NCI-H82 treated with DMSO at 0.1 percent for 48 hours (cell line): ENCODE data around the gene AFAP1.

Source experiments
- DNase-seq: peaks from one replicate; lab custom pipeline; 2025; ENCODE audit not compliant: unreplicated experiment; lab: John Stamatoyannopoulos, UW

The AFAP1 gene

GRCh38 chr4:7968262-7968896, 28.7 kb upstream of the AFAP1 start:
- no peak for DNase-seq

DNA sequence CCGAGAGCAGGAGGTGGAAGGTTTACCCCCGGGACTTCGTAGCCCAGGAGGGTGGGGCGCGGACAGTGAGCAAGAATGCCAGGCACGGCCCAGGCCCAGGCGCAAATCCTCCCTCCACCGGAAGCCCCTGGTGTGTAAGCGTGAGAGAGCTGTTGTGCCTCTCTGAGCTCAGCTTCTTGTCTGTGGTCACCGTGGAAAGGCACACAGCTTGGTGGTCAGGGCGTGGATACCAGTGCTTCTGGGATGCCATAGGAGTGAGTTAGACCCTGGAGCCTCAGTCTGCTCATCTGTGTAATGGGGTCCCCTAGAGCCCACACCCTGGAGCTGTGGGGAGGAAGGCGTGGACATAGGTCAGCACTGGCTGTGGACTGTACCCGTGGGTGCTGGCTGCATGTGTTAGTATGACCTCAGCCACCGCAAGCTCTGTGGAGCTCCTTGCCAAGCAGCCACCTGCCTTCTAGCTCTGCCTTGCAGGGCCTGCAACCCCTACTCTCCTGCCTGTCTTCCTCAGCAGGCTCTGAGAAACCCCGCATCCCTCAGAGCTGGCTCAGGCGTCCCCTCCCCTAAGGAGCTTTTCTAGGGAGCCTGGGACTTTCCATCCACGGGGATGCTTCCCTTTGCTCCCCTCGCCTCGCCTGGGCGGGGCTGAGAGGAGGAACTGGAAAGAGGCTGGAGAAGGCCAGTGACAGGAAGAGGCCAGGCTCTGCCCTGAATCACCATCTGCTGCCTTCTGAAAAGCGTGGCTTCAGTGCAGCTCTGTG, 28.0 kb upstream of the AFAP1 start:
- no peak for DNase-seq

DNA sequence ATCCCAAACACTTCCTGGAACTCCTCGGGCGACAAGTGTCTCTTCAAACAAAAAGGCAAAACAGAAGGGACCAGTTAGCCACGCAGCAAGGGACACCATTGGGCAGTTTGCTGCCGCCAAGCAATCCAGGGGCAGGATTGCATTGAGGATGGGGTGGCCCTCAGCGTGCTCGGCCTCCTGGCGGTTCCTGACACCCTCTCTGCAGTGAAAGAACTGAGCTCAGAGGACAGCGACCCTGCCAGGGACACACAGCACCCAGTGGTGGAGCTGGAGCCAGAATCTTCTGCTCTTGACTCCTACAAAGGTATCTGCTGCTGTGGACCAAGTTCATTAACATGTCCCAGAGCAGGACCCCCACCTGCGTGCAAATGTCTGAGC, 27.4 kb upstream of the AFAP1 start:
- DNase-seq = no peak

- DNase-seq = no peak
Observed at GRCh38 chr4:7966281-7967062, 26.8 kb upstream of the AFAP1 start.

- DNase-seq = no peak
Observed at GRCh38 chr4:7964890-7965662, 25.4 kb upstream of the AFAP1 start.

GRCh38 chr4:7964459-7964858, 24.8 kb upstream of the AFAP1 start:
- DNase-seq = no peak

GRCh38 chr4:7963691-7964090, 24.0 kb upstream of the AFAP1 start:
- no peak for DNase-seq

- no peak for DNase-seq
Observed at GRCh38 chr4:7962609-7963508, 23.2 kb upstream of the AFAP1 start.

DNA sequence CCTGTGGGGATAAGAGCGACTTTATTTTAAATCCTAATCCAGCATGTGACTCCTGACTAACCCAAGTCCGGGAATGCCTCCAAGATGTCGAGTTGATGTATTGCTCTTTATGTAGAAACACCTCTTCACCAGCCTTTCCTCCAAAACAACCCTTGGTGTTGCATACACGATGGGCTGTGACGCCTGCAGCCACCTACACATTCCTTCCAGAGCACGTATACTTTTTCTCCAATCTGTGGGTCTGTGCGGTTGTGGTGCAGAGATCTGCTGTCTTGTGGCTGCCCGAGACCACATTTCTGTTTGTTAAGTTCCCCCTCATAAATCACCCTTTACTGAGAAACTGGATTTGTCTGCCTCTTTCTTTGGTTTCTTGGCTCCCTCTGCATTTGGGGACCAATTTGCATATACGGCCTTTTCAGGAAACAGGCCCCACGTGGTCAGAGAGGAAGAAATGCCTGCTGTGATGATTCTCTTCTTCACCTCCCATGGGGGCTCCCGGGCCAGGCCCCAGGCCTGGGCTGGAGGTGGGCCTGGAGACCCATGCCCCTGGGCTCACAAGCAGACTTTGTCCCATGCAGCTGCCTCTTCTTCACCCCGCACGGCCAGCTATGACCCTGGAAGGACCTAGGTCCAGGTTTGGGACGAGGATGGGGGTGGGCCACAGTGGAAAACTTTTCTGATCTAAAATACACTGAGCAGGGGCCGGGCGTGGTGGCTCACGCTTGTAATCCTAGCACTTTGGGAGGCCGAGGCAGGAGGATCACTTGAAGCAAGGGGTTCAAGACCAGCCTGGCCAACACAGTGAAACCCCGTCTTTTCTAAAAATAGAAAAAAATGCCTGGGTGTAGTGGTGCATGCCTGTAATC, 21.4 kb upstream of the AFAP1 start:
- DNase-seq = no peak

GRCh38 chr4:7960017-7960789, 20.5 kb upstream of the AFAP1 start:
- DNase-seq = no peak

GRCh38 chr4:7959078-7959477, 19.4 kb upstream of the AFAP1 start:
- DNase-seq = no peak

- no peak for DNase-seq
Observed at GRCh38 chr4:7956934-7957656, 17.4 kb upstream of the AFAP1 start.

- DNase-seq = no peak
Observed at GRCh38 chr4:7956270-7956808, 16.7 kb upstream of the AFAP1 start.

- DNase-seq = no peak
Observed at GRCh38 chr4:7955393-7955792, 15.7 kb upstream of the AFAP1 start.

DNA sequence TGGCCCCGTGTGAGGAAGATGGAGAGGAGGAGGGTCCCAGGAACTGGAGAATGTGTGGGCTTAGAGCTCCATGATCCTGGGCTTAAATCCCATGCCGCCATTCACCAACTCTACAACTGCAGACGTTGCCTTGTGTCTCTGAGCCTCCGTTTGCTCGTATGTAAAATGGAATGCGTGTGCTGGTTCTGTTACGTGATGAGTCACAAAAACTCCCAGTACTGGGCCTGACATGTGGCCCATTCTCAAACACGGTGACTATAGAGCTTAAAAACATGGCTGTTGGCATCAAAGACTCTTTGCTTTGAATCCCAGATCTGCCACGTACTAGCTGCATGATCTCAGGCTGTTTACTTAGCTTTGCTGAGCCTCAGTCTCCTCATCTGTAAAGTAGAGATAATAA, 13.0 kb upstream of the AFAP1 start:
- DNase-seq = no peak

GRCh38 chr4:7950301-7951092, 10.8 kb upstream of the AFAP1 start:
- DNase-seq = no peak

GRCh38 chr4:7949759-7950158, 10.1 kb upstream of the AFAP1 start:
- no peak for DNase-seq
